ENCODE measurements around the gene SIGLEC10. TPM values are rescaled to one million over a fixed set of nuclear protein-coding genes. Genes with fewer than 3 reads are reported as not detected.

SIGLEC10 gene
- total and polyA plus RNA-seq, 2 of the 4 experiments (the other 2 are of a cell fraction) = not detected

GRCh38 chr19:51377422-51377821 is 40.0 kb downstream of the SIGLEC10 start:
- Histone ChIP-seq H3K9ac (ENCODE audit: low read depth, low read length) (no peak overlapping the region), H2AK9ac (replicated peaks; ENCODE audit: low read depth, low read length, poor library complexity) (no peak overlapping the region), H2BK20ac (ENCODE audit: low read depth, low read length) (no peak overlapping the region), H2AK5ac (ENCODE audit: low read depth, low read length) (no peak overlapping the region), H4K8ac (ENCODE audit: low read depth in 2 of 2, low read length in 2 of 2) (no peak overlapping the region), H4K20me1 (ENCODE audit: insufficient read depth, low read length) (no peaks in the 10 kb centered on the region), H3K27me3 (ENCODE audit: control insufficient read depth, insufficient read depth, low read length) (peaks cover 2% of the 10 kb centered on the region; the same call in 1 of the 2 replicates), H3K14ac (replicated peaks; ENCODE audit: low read depth, low read length) (no peak overlapping the region), H3K9me1 (ENCODE audit: insufficient read depth, low read length) (no peaks in the 10 kb centered on the region), H3K36me3 (ENCODE audit: control insufficient read depth, insufficient read depth, low read length) (no peaks in the 10 kb centered on the region), H3K18ac (ENCODE audit: low read depth, low read length) (no peak overlapping the region), H3K4me2 (ENCODE audit: low read depth, low read length) (no peak overlapping the region), H3K4me3 (ENCODE audit: insufficient read depth, low read depth, low read length) (no peak overlapping the region), H2AFZ (replicated peaks; ENCODE audit: low read length, poor library complexity) (no peak overlapping the region), H2BK15ac (ENCODE audit: low read depth, low read length) (no peak overlapping the region), H3K56ac (ENCODE audit: extremely low read depth, insufficient read depth, low read length) (no peak overlapping the region), H4K91ac (ENCODE audit: insufficient read depth, low read depth, low read length) (no peak overlapping the region), H3K27ac (ENCODE audit: insufficient read depth, low read length) (no peak overlapping the region), H3K23ac (ENCODE audit: low read depth, low read length) (no peak overlapping the region), H4K5ac (ENCODE audit: low read depth, low read length) (no peak overlapping the region), H3K4ac (ENCODE audit: low read depth, low read length) (no peak overlapping the region), H2BK120ac (ENCODE audit: low read depth, low read length) (no peak overlapping the region), H3K4me1 (ENCODE audit: control insufficient read depth, insufficient read depth, low read length) (no peaks in the 10 kb centered on the region), H3K9me3 (ENCODE audit: control insufficient read depth, insufficient read depth, low read length) (no peaks in the 10 kb centered on the region), H2BK5ac (ENCODE audit: low read depth, low read length, poor library complexity, severe bottlenecking) (no peak overlapping the region), H3K79me1 (ENCODE audit: low read depth in 1 of 2, low read length in 2 of 2) (no peaks in the 10 kb centered on the region)
- POLR2A ChIA-PET (ENCODE audit: unreplicated experiment) = no interaction called here
- no peak for DNase-seq
- intact Hi-C loops (cut with micrococcal nuclease) = no loop called here
- no TSS peak for BruUV-seq (replicated peaks)
- TF ChIP-seq CTCF (conservative IDR thresholded peaks at IDR 0.05; ENCODE audit: low read depth, low read length) (no peak), FOS (IDR thresholded peaks at IDR 0.05; ENCODE audit: low read depth, low read length) (no peak), RAD21 (IDR thresholded peaks at IDR 0.05; ENCODE audit: low read length) (no peak), BHLHE40 (IDR thresholded peaks at IDR 0.05; ENCODE audit: low read depth, low read length) (no peak), MAZ (IDR thresholded peaks at IDR 0.05; ENCODE audit: borderline replicate concordance, low read depth, low read length) (no peak), MXI1 (IDR thresholded peaks at IDR 0.05; ENCODE audit: borderline replicate concordance, low read depth, low read length) (no peak), POLR2A (IDR thresholded peaks at IDR 0.05; ENCODE audit: low read depth, low read length) (no peak)
- dilution Hi-C loops (cut with HindIII; ENCODE audit: low sequenced_read_pairs, unreplicated experiment) = no loop called here
- ATAC-seq (ENCODE audit: low read depth) = no peak
- no CpG with 5 or more reads among the region's 2 CpGs for WGBS, 2 experiments (ENCODE audit: extremely low coverage in 2 of 2, insufficient read length in 1 of 2)
- in situ Hi-C loops (cut with MboI; ENCODE audit: low sequenced_read_pairs) = no loop called here
- CTCF ChIA-PET = no interaction called here

All from IMR-90 (cell line).